A549 treated with AZD9567 at 1 μM for 4 hours (cell line): Measurements from ENCODE around the gene JCHAIN. TPM values are rescaled to one million over a fixed set of nuclear protein-coding genes. Genes with fewer than 3 reads are reported as not detected.

Experiments
- total RNA-seq: library from RNA; stranded (reverse); fragments of 200-300 nt; extraction: Qiagen RNA extraction; gene quantifications from 5 replicates; pipeline ENCODE4 v1.2.3, GENCODE V29; 2022; ENCODE audit not compliant: insufficient read depth

Gene JCHAIN
- total RNA-seq = 0.11 to 0.19 TPM (median 0.16 TPM) in 4 of 5 replicates, not detected in the other

GRCh38 chr4:70666369-70666768 lies at the start of gene JCHAIN:
JCHAIN (minus strand) TSS chr4:70666508; CDS start chr4:70666490, 18 bp downstream.

GRCh38 chr4:70687821-70688794 lies 21.8 kb upstream of the JCHAIN start, which contains the start of gene UTP3:
UTP3 (plus strand) TSS chr4:70688532; CDS start chr4:70688678, 146 bp downstream.

GRCh38 chr4:70628444-70628843 lies 37.9 kb downstream of the JCHAIN start, which contains the start of gene ENAM:
ENAM (plus strand) TSS chr4:70628744; CDS start chr4:70629501, 757 bp downstream.

Other genes starting within 250 kb of the JCHAIN start
- not detected in 5 replicates for gene MUC7, start 194.3 kb downstream of the JCHAIN start, total RNA-seq
- 0.08 TPM in 1 of 5 replicates, not detected in the others for gene AMTN, start 147.9 kb downstream of the JCHAIN start, total RNA-seq
- not detected in 5 replicates for gene AMBN, start 74.3 kb downstream of the JCHAIN start, total RNA-seq
- not detected in 5 replicates for gene ENAM, start 37.8 kb downstream of the JCHAIN start, total RNA-seq
- gene UTP3, start 22.0 kb upstream of the JCHAIN start, total RNA-seq = 33.2 to 45.5 TPM (median 36.4 TPM) in 5 replicates
- 6.9 to 10.1 TPM (median 7.2 TPM) in 5 replicates for gene RUFY3, start 55.5 kb upstream of the JCHAIN start, total RNA-seq
- gene GRSF1, start 173.4 kb upstream of the JCHAIN start, total RNA-seq = 78.0 to 93.1 TPM (median 78.4 TPM) in 5 replicates
- 4.4 to 7.2 TPM (median 6.7 TPM) in 5 replicates for gene MOB1B, start 235.9 kb upstream of the JCHAIN start, total RNA-seq